Measurements from ENCODE around the gene NR5A1.

The NR5A1 gene

DNA sequence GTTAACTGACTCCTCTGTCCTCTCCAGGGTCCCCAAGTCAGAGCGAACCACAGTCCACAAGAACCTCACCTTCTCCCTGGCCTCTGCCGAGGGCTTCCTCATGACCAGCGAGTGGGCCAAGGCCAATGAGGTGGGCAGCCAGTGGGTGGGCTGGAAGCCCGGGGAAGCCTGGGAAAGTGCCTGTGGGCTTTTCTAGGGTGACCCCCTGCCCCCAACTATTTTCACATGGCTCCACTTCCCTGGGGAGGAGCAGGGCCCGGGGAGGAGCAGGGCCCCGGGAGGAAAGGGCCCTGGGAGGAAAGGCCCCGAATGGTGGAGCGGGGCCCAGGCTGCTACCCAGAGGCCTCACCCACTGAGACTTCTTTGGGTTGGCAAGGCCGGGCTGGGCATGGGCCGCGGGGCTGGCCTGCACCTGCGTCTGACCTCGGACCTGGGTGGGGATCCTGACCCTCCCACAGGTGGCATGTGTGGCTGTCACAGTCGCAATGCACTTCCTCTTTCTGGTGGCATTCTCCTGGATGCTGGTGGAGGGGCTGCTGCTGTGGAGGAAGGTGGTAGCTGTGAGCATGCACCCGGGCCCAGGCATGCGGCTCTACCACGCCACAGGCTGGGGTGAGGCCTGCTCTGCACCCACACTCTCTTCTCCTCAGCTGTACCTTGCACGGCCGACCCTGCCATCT is 39.0 kb downstream of the NR5A1 start:
- H3K36me3 ChIP-seq (ENCODE audit: control insufficient read depth in 1 of 2, insufficient read depth in 2 of 2, low read length in 2 of 2) = no peaks in the 10 kb centered on the region
- no peak overlapping the region for H3K27ac ChIP-seq (ENCODE audit: low read depth, low read length)
- no peak overlapping the region for H3K4me3 ChIP-seq (ENCODE audit: low read depth in 1 of 2, low read length in 2 of 2)
- H3K27me3 ChIP-seq (ENCODE audit: control insufficient read depth in 1 of 2, insufficient read depth in 2 of 2, low read length in 2 of 2) = peaks cover 0 to 3% of the 10 kb centered on the region in 2 donors
- H3K9me3 ChIP-seq (ENCODE audit: control insufficient read depth in 1 of 2, low read length in 2 of 2) = no peaks in the 10 kb centered on the region
- H3K4me1 ChIP-seq (ENCODE audit: control insufficient read depth in 1 of 2, insufficient read depth in 2 of 2, low read length in 2 of 2) = no peaks in the 10 kb centered on the region
- no peak overlapping the region for H3K9ac ChIP-seq (ENCODE audit: low read depth in 1 of 2, low read length in 2 of 2)

- Histone ChIP-seq H3K4me1 (ENCODE audit: control insufficient read depth in 1 of 2, insufficient read depth in 2 of 2, low read length in 2 of 2) (no peaks in the 10 kb centered on the region), H3K9ac (ENCODE audit: low read depth in 1 of 2, low read length in 2 of 2) (no peak overlapping the region), H3K36me3 (ENCODE audit: control insufficient read depth in 1 of 2, insufficient read depth in 2 of 2, low read length in 2 of 2) (no peaks in the 10 kb centered on the region), H3K27ac (ENCODE audit: low read depth, low read length) (no peak overlapping the region), H3K4me3 (ENCODE audit: low read depth in 1 of 2, low read length in 2 of 2) (no peak overlapping the region), H3K27me3 (ENCODE audit: control insufficient read depth in 1 of 2, insufficient read depth in 2 of 2, low read length in 2 of 2) (peaks cover 0 to 3% of the 10 kb centered on the region in 2 donors), H3K9me3 (ENCODE audit: control insufficient read depth in 1 of 2, low read length in 2 of 2) (no peaks in the 10 kb centered on the region)
Measured at GRCh38 chr9:124467410-124468060, 39.7 kb downstream of the NR5A1 start.

- H3K36me3 ChIP-seq (ENCODE audit: control insufficient read depth in 1 of 2, insufficient read depth in 2 of 2, low read length in 2 of 2) = no peaks in the 10 kb centered on the region
- H3K27ac ChIP-seq (ENCODE audit: low read depth, low read length) = no peak overlapping the region
- H3K27me3 ChIP-seq (ENCODE audit: control insufficient read depth in 1 of 2, insufficient read depth in 2 of 2, low read length in 2 of 2) = peaks cover 0 to 3% of the 10 kb centered on the region in 2 donors
- H3K4me3 ChIP-seq (ENCODE audit: low read depth in 1 of 2, low read length in 2 of 2) = no peak overlapping the region
- no peaks in the 10 kb centered on the region for H3K9me3 ChIP-seq (ENCODE audit: control insufficient read depth in 1 of 2, low read length in 2 of 2)
- H3K4me1 ChIP-seq (ENCODE audit: control insufficient read depth in 1 of 2, insufficient read depth in 2 of 2, low read length in 2 of 2) = no peaks in the 10 kb centered on the region
- H3K9ac ChIP-seq (ENCODE audit: low read depth in 1 of 2, low read length in 2 of 2) = no peak overlapping the region
Measured at GRCh38 chr9:124465736-124466135, 41.5 kb downstream of the NR5A1 start.

- Histone ChIP-seq H3K9ac (ENCODE audit: low read depth in 1 of 2, low read length in 2 of 2) (no peak overlapping the region), H3K9me3 (ENCODE audit: control insufficient read depth in 1 of 2, low read length in 2 of 2) (no peaks in the 10 kb centered on the region), H3K4me1 (ENCODE audit: control insufficient read depth in 1 of 2, insufficient read depth in 2 of 2, low read length in 2 of 2) (no peaks in the 10 kb centered on the region), H3K4me3 (ENCODE audit: low read depth in 1 of 2, low read length in 2 of 2) (no peak overlapping the region), H3K27ac (ENCODE audit: low read depth, low read length) (no peak overlapping the region), H3K36me3 (ENCODE audit: control insufficient read depth in 1 of 2, insufficient read depth in 2 of 2, low read length in 2 of 2) (no peaks in the 10 kb centered on the region), H3K27me3 (ENCODE audit: control insufficient read depth in 1 of 2, insufficient read depth in 2 of 2, low read length in 2 of 2) (peaks cover 0 to 3% of the 10 kb centered on the region in 2 donors)
Measured at GRCh38 chr9:124462739-124463138, 44.5 kb downstream of the NR5A1 start.

DNA sequence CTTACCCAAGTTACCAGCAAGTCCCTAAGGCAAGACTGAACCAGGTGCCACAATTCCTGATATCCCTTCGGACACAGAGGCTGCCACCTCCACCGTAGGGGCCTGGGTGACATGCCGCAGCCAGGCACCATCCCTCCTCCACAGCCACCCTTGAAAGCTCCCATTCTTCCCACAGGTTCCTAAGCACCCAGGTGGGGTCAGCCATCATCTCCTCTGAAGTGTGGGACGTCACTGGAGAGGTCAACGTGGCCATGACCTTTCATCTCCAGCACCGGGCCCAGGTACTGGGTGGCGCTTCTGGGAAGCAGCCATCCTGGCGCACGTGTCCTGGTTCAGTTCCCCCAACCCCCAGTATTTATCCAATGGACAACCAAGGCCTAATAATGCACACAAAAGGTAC is 48.8 kb downstream of the NR5A1 start:
- Histone ChIP-seq H3K27me3 (ENCODE audit: control insufficient read depth in 1 of 2, insufficient read depth in 2 of 2, low read length in 2 of 2) (peaks cover 0 to 6% of the 10 kb centered on the region in 2 donors), H3K9ac (ENCODE audit: low read depth in 1 of 2, low read length in 2 of 2) (no peak overlapping the region), H3K27ac (ENCODE audit: low read depth, low read length) (no peak overlapping the region), H3K36me3 (ENCODE audit: control insufficient read depth in 1 of 2, insufficient read depth in 2 of 2, low read length in 2 of 2) (no peaks in the 10 kb centered on the region), H3K4me1 (ENCODE audit: control insufficient read depth in 1 of 2, insufficient read depth in 2 of 2, low read length in 2 of 2) (no peaks in the 10 kb centered on the region), H3K9me3 (ENCODE audit: control insufficient read depth in 1 of 2, low read length in 2 of 2) (no peaks in the 10 kb centered on the region), H3K4me3 (ENCODE audit: low read depth in 1 of 2, low read length in 2 of 2) (no peak overlapping the region)

- Histone ChIP-seq H3K36me3 (ENCODE audit: control insufficient read depth in 1 of 2, insufficient read depth in 2 of 2, low read length in 2 of 2) (no peaks in the 10 kb centered on the region), H3K27me3 (ENCODE audit: control insufficient read depth in 1 of 2, insufficient read depth in 2 of 2, low read length in 2 of 2) (peaks cover 0 to 6% of the 10 kb centered on the region in 2 donors), H3K4me3 (ENCODE audit: low read depth in 1 of 2, low read length in 2 of 2) (no peak overlapping the region)
Measured at GRCh38 chr9:124457887-124458431, 49.2 kb downstream of the NR5A1 start.

DNA sequence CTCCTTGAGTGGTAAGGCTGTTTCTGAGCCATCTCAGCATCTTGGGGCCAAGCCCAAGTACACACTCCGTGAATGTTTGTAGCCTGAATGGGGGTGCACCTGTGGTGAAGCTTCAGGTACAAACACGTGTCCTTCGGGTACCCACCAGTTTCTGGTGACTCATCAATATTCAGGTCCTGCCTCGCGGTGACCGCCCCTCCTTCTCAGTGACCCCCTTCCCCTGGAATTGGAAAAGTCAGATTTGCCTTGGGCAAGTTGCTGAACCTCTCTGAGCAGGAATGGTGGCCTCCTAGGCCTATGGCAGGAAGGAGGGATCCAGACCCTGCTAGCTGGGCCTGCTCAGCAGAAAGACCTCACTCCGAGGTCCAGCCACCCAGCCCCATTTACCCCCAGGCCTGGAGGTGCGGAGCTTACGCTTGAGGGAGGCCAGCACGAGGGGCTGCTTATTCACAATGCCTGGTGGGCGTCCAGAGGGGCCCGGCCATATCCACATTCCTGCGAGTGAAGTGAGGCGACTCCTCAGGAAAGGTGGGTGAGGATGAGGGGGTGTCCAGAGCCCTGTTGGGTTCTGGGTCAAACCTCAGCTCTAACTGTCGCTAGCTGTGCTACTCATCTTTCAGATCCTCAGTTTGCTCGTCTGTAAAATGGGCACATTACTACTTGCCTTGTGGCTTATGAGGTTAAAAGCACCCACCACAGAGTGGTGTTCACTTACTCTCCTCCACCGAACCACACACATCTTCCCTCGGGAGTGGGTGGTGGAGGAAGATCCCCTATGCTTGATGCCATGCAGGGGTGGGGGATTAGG is 49.9 kb downstream of the NR5A1 start:
- H3K9ac ChIP-seq (ENCODE audit: low read depth in 1 of 2, low read length in 2 of 2) = no peak overlapping the region
- H3K4me1 ChIP-seq (ENCODE audit: control insufficient read depth in 1 of 2, insufficient read depth in 2 of 2, low read length in 2 of 2) = no peaks in the 10 kb centered on the region
- peaks cover 4 to 9% of the 10 kb centered on the region in 2 donors for H3K27me3 ChIP-seq (ENCODE audit: control insufficient read depth in 1 of 2, insufficient read depth in 2 of 2, low read length in 2 of 2)
- H3K27ac ChIP-seq (ENCODE audit: low read depth, low read length) = no peak overlapping the region
- no peaks in the 10 kb centered on the region for H3K36me3 ChIP-seq (ENCODE audit: control insufficient read depth in 1 of 2, insufficient read depth in 2 of 2, low read length in 2 of 2)
- H3K4me3 ChIP-seq (ENCODE audit: low read depth in 1 of 2, low read length in 2 of 2) = no peak overlapping the region
- H3K9me3 ChIP-seq (ENCODE audit: control insufficient read depth in 1 of 2, low read length in 2 of 2) = no peaks in the 10 kb centered on the region

More at GRCh38 chr9:124457887-124458431, 49.2 kb downstream of the NR5A1 start:
- no peak overlapping the region for H3K9ac ChIP-seq (ENCODE audit: low read depth in 1 of 2, low read length in 2 of 2)
- H3K4me1 ChIP-seq (ENCODE audit: control insufficient read depth in 1 of 2, insufficient read depth in 2 of 2, low read length in 2 of 2) = no peaks in the 10 kb centered on the region
- no peaks in the 10 kb centered on the region for H3K9me3 ChIP-seq (ENCODE audit: control insufficient read depth in 1 of 2, low read length in 2 of 2)
- H3K27ac ChIP-seq (ENCODE audit: low read depth, low read length) = no peak overlapping the region

DNA sequence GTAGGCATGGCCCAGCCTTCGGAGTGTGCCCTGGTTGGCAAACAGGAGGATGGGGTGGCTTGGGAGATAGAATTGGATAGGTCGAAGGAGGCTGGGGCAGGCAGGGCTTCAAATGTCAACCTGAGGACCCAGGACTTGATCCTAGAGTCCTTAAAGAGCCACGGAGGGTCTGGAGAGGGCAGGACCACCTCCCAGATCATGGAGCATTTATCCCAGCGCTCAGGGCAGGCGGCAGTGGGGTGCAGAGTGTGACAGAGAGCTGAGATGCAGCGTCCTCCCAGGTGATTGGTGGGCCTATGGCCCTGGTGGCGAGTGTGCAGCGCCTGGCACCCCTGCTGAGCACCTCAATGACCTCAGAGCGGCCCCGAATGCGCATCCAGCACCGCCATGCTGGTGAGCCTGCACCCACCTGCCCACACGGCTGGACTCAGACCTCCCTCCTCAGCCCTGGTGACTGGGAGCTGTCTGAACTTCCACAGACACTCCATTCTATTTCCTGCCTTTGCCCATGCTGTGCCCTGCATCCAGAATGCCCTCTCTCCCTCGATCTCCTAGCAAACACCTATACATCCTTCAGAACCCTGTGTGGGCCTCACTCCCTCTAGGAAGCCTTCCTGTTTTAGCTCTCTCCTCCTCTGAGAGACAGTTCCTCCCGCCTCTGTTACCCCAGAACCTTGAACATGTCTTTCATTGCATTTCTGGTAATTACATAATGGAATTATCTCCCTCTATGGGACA is 50.7 kb downstream of the NR5A1 start:
- no peaks in the 10 kb centered on the region for H3K9me3 ChIP-seq (ENCODE audit: control insufficient read depth in 1 of 2, low read length in 2 of 2)
- no peak overlapping the region for H3K4me3 ChIP-seq (ENCODE audit: low read depth in 1 of 2, low read length in 2 of 2)
- H3K36me3 ChIP-seq (ENCODE audit: control insufficient read depth in 1 of 2, insufficient read depth in 2 of 2, low read length in 2 of 2) = no peaks in the 10 kb centered on the region
- no peak overlapping the region for H3K27ac ChIP-seq (ENCODE audit: low read depth, low read length)
- H3K4me1 ChIP-seq (ENCODE audit: control insufficient read depth in 1 of 2, insufficient read depth in 2 of 2, low read length in 2 of 2) = no peaks in the 10 kb centered on the region
- H3K9ac ChIP-seq (ENCODE audit: low read depth in 1 of 2, low read length in 2 of 2) = no peak overlapping the region
- H3K27me3 ChIP-seq (ENCODE audit: control insufficient read depth in 1 of 2, insufficient read depth in 2 of 2, low read length in 2 of 2) = peaks cover 9 to 11% of the 10 kb centered on the region in 2 donors

DNA sequence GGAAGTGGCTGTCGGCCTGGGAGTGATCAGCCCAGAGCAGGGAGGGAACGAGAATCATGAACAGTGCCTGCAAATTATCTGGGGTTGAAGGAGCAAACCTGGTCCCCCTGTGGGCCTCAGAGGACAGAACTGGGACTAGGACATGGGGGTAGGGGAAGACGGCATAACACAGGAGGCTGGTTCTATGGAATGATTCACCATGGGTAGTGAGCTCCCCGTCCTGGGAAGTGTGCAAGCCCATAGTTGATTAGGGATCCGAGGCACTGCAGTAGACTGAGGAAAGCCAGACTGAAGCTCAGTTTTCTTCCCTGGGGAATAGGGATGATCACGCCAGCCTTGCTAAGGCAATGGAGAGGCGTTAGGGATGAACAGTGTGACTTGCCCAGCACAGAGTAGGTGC is 51.4 kb downstream of the NR5A1 start:
- Histone ChIP-seq H3K4me3 (ENCODE audit: low read depth in 1 of 2, low read length in 2 of 2) (no peak overlapping the region), H3K27ac (ENCODE audit: low read depth, low read length) (no peak overlapping the region), H3K9ac (ENCODE audit: low read depth in 1 of 2, low read length in 2 of 2) (no peak overlapping the region), H3K27me3 (ENCODE audit: control insufficient read depth in 1 of 2, insufficient read depth in 2 of 2, low read length in 2 of 2) (peaks cover 16 to 18% of the 10 kb centered on the region in 2 donors), H3K36me3 (ENCODE audit: control insufficient read depth in 1 of 2, insufficient read depth in 2 of 2, low read length in 2 of 2) (no peaks in the 10 kb centered on the region), H3K9me3 (ENCODE audit: control insufficient read depth in 1 of 2, low read length in 2 of 2) (no peaks in the 10 kb centered on the region), H3K4me1 (ENCODE audit: control insufficient read depth in 1 of 2, insufficient read depth in 2 of 2, low read length in 2 of 2) (peaks cover 0 to 2% of the 10 kb centered on the region in 2 donors)

Data from duodenal mucosa (tissue), 2 donors.